PC-3 (cell line): Measurements from ENCODE around the gene AGAP9.
"Not testable (repeated sequence)": the region's sequence is repeated elsewhere in the genome, so short reads cannot be mapped to it uniquely, and the experiment has no call there.

Experiments used
- CTCF ChIP-seq: fragments of 300-600 bp; sonication (generic); conservative IDR thresholded peaks from 2 replicates; pipeline ENCODE4 v1.5.1; 2017; ENCODE audit warnings: antibody characterized with exemption, low read depth, mild to moderate bottlenecking, low read length
- EZH2 ChIP-seq: fragments of 300-600 bp; sonication (generic); IDR thresholded peaks from one replicate; pipeline ENCODE4 v1.6.1; 2017; ENCODE audit warnings: antibody characterized with exemption, mild to moderate bottlenecking, low read length; ENCODE audit not compliant: unreplicated experiment
- EZH2phosphoT487 ChIP-seq: fragments of 300-600 bp; sonication (generic); IDR thresholded peaks from 2 replicates; pipeline ENCODE4 v1.6.1; 2018; ENCODE audit warnings: mild to moderate bottlenecking, antibody characterized with exemption, low read length, borderline replicate concordance

GRCh38 chr10:47565517-47565920, 42.1 kb upstream of the AGAP9 start:
- TF ChIP-seq CTCF, EZH2, EZH2phosphoT487: not testable (repeated sequence)
